Trophoblast cell (in vitro differentiated cells and primary cell): Measurements from ENCODE around the gene HSF2.

Experiments used
- DNase-seq, 2 donors: peaks; one replicate each; pipeline ENCODE4 v3.0.0-alpha.2; 2016
- H2AFZ ChIP-seq: 2 replicates; pipeline ENCODE4 v1.6.1; 2013; ENCODE audit warnings: low read length, moderate library complexity, mild to moderate bottlenecking; ENCODE audit not compliant: insufficient read depth, poor library complexity
- H2AK5ac ChIP-seq: 2 replicates; pipeline ENCODE4 v1.6.1; 2013; ENCODE audit warnings: mild to moderate bottlenecking, low read length
- H2BK120ac ChIP-seq: 2 replicates; pipeline ENCODE4 v1.6.1; 2013; ENCODE audit warnings: low read length, mild to moderate bottlenecking, moderate library complexity; ENCODE audit not compliant: insufficient read depth, poor library complexity
- H2BK12ac ChIP-seq: 2 replicates; pipeline ENCODE4 v1.6.1; 2013; ENCODE audit warnings: mild to moderate bottlenecking, low read length, moderate library complexity
- H2BK5ac ChIP-seq: 2 replicates; pipeline ENCODE4 v1.6.1; 2013; ENCODE audit warnings: low read length, low read depth, moderate library complexity, mild to moderate bottlenecking; ENCODE audit not compliant: poor library complexity
- H3K14ac ChIP-seq: 2 replicates; pipeline ENCODE4 v1.6.1; 2013; ENCODE audit warnings: mild to moderate bottlenecking, low read length
- H3K18ac ChIP-seq: 2 replicates; pipeline ENCODE4 v1.6.1; 2013; ENCODE audit warnings: mild to moderate bottlenecking, low read length
- H3K23ac ChIP-seq: 2 replicates; pipeline ENCODE4 v1.6.1; 2013; ENCODE audit warnings: low read length
- H3K27ac ChIP-seq: 2 replicates; pipeline ENCODE4 v1.5.1; 2013; ENCODE audit warnings: low read depth, mild to moderate bottlenecking, inconsistent platforms, low read length, moderate library complexity
- H3K27me3 ChIP-seq: 2 replicates; pipeline ENCODE4 v1.6.1; 2013; ENCODE audit warnings: inconsistent platforms, mild to moderate bottlenecking, low read length, moderate library complexity; ENCODE audit not compliant: insufficient read depth
- H3K36me3 ChIP-seq, 2 experiments: 1 replicate in 1 of 2; 2 replicates in 1 of 2; pipeline ENCODE4 v1.6.1; 2013; ENCODE audit warnings: low read length in 2 of 2, mild to moderate bottlenecking in 2 of 2, moderate library complexity in 1 of 2; ENCODE audit not compliant: insufficient read depth in 2 of 2, control insufficient read depth in 1 of 2
- H3K4ac ChIP-seq: 2 replicates; pipeline ENCODE4 v1.6.1; 2013; ENCODE audit warnings: low read depth, mild to moderate bottlenecking, low read length, moderate library complexity
- H3K4me1 ChIP-seq, 2 experiments: 1 replicate in 1 of 2; 2 replicates in 1 of 2; pipeline ENCODE4 v1.6.1; 2013; ENCODE audit warnings: low read length in 2 of 2, mild to moderate bottlenecking in 2 of 2, moderate library complexity in 1 of 2; ENCODE audit not compliant: insufficient read depth in 2 of 2, control insufficient read depth in 1 of 2
- H3K4me2 ChIP-seq: 2 replicates; pipeline ENCODE4 v1.6.1; 2013; ENCODE audit warnings: inconsistent platforms, mild to moderate bottlenecking, low read length, moderate library complexity
- H3K4me3 ChIP-seq: 2 replicates; pipeline ENCODE4 v1.5.1; 2013; ENCODE audit warnings: mild to moderate bottlenecking, low read depth, low read length, inconsistent platforms
- H3K79me1 ChIP-seq: one replicate; pipeline ENCODE4 v1.6.1; 2013; ENCODE audit warnings: low read length
- H3K79me2 ChIP-seq: 2 replicates; pipeline ENCODE4 v1.6.1; 2013; ENCODE audit warnings: low read length, mild to moderate bottlenecking; ENCODE audit not compliant: control insufficient read depth, insufficient read depth, poor library complexity
- H3K9ac ChIP-seq: 2 replicates; pipeline ENCODE4 v1.6.1; 2013; ENCODE audit warnings: mild to moderate bottlenecking, low read length
- H3K9me3 ChIP-seq: 2 replicates; pipeline ENCODE4 v1.6.1; 2013; ENCODE audit warnings: low read depth, mild to moderate bottlenecking, control low read depth, inconsistent platforms, low read length; ENCODE audit not compliant: insufficient read depth
- H4K12ac ChIP-seq: 2 replicates; pipeline ENCODE4 v1.6.1; 2013; ENCODE audit warnings: low read depth, mild to moderate bottlenecking, low read length, moderate library complexity
- H4K8ac ChIP-seq: 2 replicates; pipeline ENCODE4 v1.6.1; 2013; ENCODE audit warnings: low read depth, mild to moderate bottlenecking, low read length, moderate library complexity
- H4K91ac ChIP-seq: one replicate; pipeline ENCODE4 v1.6.1; 2013; ENCODE audit warnings: low read depth, mild to moderate bottlenecking, low read length, moderate library complexity
- WGBS: extraction: QIAGEN DNeasy Blood & Tissue Kit; methylation state at CpG from one replicate; pipeline ENCODE4 v1.1.7; 2013; ENCODE audit warnings: missing lambda C conversion rate; ENCODE audit not compliant: insufficient read length, insufficient coverage; ENCODE audit errors: extremely low coverage; 5-methylcytosine and 5-hydroxymethylcytosine counted together

Gene HSF2

DNA sequence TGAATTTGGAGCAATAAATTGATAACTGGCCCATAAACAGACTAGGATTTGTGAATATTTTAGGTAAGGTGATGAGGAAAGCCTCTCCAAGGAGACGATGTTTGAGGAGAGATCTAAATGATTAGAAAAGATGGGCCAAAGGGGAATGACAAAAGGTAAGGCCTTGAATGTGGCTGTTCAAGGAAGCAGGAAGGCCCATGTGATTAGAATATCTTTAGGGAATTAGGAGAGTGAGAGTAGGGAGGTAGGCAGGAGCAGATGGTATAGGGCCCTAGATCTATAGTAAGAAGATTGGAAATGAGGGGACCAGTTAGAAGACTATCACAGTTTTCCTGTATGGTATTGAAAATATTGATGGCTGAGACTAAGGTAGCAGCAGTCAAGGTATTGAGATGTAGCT lies 6.7 kb downstream of the HSF2 start:
- H3K4me1 ChIP-seq, result no peaks in the 10 kb centered on the region
- H2BK5ac ChIP-seq, result no peak overlapping the region
- DNase-seq, result no peak
- H4K12ac ChIP-seq, result no peak overlapping the region
- no peak overlapping the region for H3K4me2 ChIP-seq
- H3K79me1 ChIP-seq, result no peaks in the 10 kb centered on the region
- no peak overlapping the region for H3K27ac ChIP-seq
- no peaks in the 10 kb centered on the region for H3K36me3 ChIP-seq
- no peaks in the 10 kb centered on the region for H3K9me3 ChIP-seq
- H3K27me3 ChIP-seq, result no peaks in the 10 kb centered on the region
- no peak overlapping the region for H4K91ac ChIP-seq
- H3K9ac ChIP-seq, result no peak overlapping the region
- no CpG with 5 or more reads among the region's 1 CpG for WGBS
- H2BK120ac ChIP-seq, result no peak overlapping the region
- H2AFZ ChIP-seq, result no peak overlapping the region
- no peak overlapping the region for H2AK5ac ChIP-seq
- no peak overlapping the region for H3K18ac ChIP-seq
- no peak overlapping the region for H3K4ac ChIP-seq
- no peak overlapping the region for H2BK12ac ChIP-seq
- no peaks in the 10 kb centered on the region for H3K79me2 ChIP-seq
- H3K4me3 ChIP-seq, result no peak overlapping the region
- no peak overlapping the region for H3K14ac ChIP-seq
- H4K8ac ChIP-seq, result no peak overlapping the region
- H3K23ac ChIP-seq, result no peak overlapping the region

DNA sequence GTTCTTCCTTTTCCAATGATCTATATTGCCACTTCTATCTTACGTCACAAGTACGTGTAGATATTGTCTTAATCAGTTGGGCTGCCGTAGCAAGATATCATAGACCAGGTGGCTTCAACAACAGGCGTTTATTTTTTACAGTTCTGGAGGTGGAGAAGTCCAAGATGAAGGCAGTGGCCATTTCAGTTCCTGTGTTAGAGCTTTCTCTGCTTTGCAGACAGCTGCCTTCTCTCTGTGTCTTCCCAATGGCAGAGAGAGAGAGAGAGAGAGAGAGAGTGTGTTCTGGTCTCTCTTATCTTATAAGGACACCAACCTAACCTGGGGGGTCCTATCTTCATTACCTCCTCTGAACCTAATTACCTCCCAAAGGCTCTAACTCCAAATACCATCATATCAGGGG lies 8.3 kb downstream of the HSF2 start:
- no peak overlapping the region for H3K4me3 ChIP-seq
- H3K14ac ChIP-seq, result no peak overlapping the region
- H3K4ac ChIP-seq, result no peak overlapping the region
- no peak overlapping the region for H3K9ac ChIP-seq
- no peak overlapping the region for H3K23ac ChIP-seq
- H2AK5ac ChIP-seq, result no peak overlapping the region
- no peaks in the 10 kb centered on the region for H3K4me1 ChIP-seq
- H2BK120ac ChIP-seq, result no peak overlapping the region
- no CpG with 5 or more reads among the region's 4 CpGs for WGBS
- no peaks in the 10 kb centered on the region for H3K9me3 ChIP-seq
- no peak overlapping the region for H2BK5ac ChIP-seq
- no peak overlapping the region for H4K12ac ChIP-seq
- H4K91ac ChIP-seq, result no peak overlapping the region
- no peaks in the 10 kb centered on the region for H3K36me3 ChIP-seq
- H3K4me2 ChIP-seq, result no peak overlapping the region
- H2BK12ac ChIP-seq, result no peak overlapping the region
- no peaks in the 10 kb centered on the region for H3K79me1 ChIP-seq
- DNase-seq, result no peak
- H2AFZ ChIP-seq, result no peak overlapping the region
- no peaks in the 10 kb centered on the region for H3K79me2 ChIP-seq
- H3K27me3 ChIP-seq, result no peaks in the 10 kb centered on the region
- no peak overlapping the region for H3K18ac ChIP-seq
- no peak overlapping the region for H3K27ac ChIP-seq
- H4K8ac ChIP-seq, result no peak overlapping the region

GRCh38 chr6:122408240-122408639 lies 8.8 kb downstream of the HSF2 start:
- no peak overlapping the region for H2BK12ac ChIP-seq
- H3K9ac ChIP-seq, result no peak overlapping the region
- WGBS, result no CpG with 5 or more reads among the region's 1 CpG

GRCh38 chr6:122408702-122409458 lies 9.4 kb downstream of the HSF2 start:
- H3K27ac ChIP-seq, result no peak overlapping the region
- no peaks in the 10 kb centered on the region for H3K79me2 ChIP-seq
- no peaks in the 10 kb centered on the region for H3K4me1 ChIP-seq
- H2AK5ac ChIP-seq, result no peak overlapping the region
- no peaks in the 10 kb centered on the region for H3K27me3 ChIP-seq
- no peak overlapping the region for H3K9ac ChIP-seq
- no peak overlapping the region for H3K4me3 ChIP-seq
- H3K4ac ChIP-seq, result no peak overlapping the region
- no peaks in the 10 kb centered on the region for H3K36me3 ChIP-seq
- no peak overlapping the region for H2AFZ ChIP-seq
- no peak for DNase-seq
- no peaks in the 10 kb centered on the region for H3K79me1 ChIP-seq
- H3K14ac ChIP-seq, result no peak overlapping the region
- H3K18ac ChIP-seq, result no peak overlapping the region
- no peak overlapping the region for H3K4me2 ChIP-seq
- no peak overlapping the region for H3K23ac ChIP-seq
- H4K91ac ChIP-seq, result no peak overlapping the region
- H4K12ac ChIP-seq, result no peak overlapping the region
- no peaks in the 10 kb centered on the region for H3K9me3 ChIP-seq
- H2BK120ac ChIP-seq, result no peak overlapping the region
- H4K8ac ChIP-seq, result no peak overlapping the region
- H2BK12ac ChIP-seq, result no peak overlapping the region
- H2BK5ac ChIP-seq, result no peak overlapping the region
- no CpG with 5 or more reads among the region's 6 CpGs for WGBS

More at GRCh38 chr6:122408240-122408639, 8.8 kb downstream of the HSF2 start:
- H4K91ac ChIP-seq, result no peak overlapping the region
- no peak overlapping the region for H3K27ac ChIP-seq
- DNase-seq, result no peak
- no peaks in the 10 kb centered on the region for H3K27me3 ChIP-seq
- H2AFZ ChIP-seq, result no peak overlapping the region
- H3K36me3 ChIP-seq, result no peaks in the 10 kb centered on the region
- no peaks in the 10 kb centered on the region for H3K9me3 ChIP-seq
- no peak overlapping the region for H4K12ac ChIP-seq
- no peak overlapping the region for H2BK120ac ChIP-seq
- no peak overlapping the region for H3K4me2 ChIP-seq
- H3K4me1 ChIP-seq, result no peaks in the 10 kb centered on the region
- no peak overlapping the region for H3K4me3 ChIP-seq
- H3K18ac ChIP-seq, result no peak overlapping the region
- no peaks in the 10 kb centered on the region for H3K79me1 ChIP-seq
- H3K79me2 ChIP-seq, result no peaks in the 10 kb centered on the region
- no peak overlapping the region for H3K4ac ChIP-seq
- no peak overlapping the region for H2BK5ac ChIP-seq
- no peak overlapping the region for H3K14ac ChIP-seq
- H2AK5ac ChIP-seq, result no peak overlapping the region
- no peak overlapping the region for H3K23ac ChIP-seq
- no peak overlapping the region for H4K8ac ChIP-seq
